ENCODE results near the gene PLA2G6.

PLA2G6 gene

DNA sequence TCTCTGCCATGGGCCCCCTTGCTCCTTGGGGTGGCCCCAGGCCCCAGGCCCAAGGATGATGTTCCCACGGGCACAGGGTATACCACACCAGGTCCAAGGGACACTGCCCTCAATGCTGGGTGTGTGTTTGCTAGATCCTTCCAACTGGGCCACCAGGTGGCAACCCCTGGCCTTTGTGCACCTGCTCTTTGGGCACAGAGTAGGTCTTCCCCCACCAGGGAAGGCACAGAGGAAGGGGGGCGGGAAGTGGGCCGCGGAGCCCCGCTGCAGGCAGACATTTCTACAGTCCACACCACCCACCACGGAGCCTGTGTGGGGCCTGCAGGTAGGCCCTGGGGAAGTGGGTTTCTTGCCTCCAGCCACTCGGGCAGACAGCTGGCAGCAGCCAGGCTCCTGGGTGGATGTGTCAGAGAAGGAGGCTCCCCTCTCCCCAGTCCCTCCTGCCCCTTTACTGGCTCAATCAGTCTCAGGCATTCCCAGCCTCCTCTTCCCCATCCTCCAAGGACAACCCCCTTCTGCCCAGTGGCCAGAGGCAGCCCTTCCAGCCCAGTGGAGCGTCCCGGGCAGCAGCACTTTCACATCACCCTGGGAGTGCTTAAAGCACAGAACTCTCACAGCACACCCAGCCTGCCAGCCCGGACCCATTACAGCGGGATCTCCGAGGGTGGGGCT lies 41.8 kb upstream of the PLA2G6 start:
- no peak for DNase-seq (ENCODE audit: low read depth)
- TF ChIP-seq, protein P1, sequence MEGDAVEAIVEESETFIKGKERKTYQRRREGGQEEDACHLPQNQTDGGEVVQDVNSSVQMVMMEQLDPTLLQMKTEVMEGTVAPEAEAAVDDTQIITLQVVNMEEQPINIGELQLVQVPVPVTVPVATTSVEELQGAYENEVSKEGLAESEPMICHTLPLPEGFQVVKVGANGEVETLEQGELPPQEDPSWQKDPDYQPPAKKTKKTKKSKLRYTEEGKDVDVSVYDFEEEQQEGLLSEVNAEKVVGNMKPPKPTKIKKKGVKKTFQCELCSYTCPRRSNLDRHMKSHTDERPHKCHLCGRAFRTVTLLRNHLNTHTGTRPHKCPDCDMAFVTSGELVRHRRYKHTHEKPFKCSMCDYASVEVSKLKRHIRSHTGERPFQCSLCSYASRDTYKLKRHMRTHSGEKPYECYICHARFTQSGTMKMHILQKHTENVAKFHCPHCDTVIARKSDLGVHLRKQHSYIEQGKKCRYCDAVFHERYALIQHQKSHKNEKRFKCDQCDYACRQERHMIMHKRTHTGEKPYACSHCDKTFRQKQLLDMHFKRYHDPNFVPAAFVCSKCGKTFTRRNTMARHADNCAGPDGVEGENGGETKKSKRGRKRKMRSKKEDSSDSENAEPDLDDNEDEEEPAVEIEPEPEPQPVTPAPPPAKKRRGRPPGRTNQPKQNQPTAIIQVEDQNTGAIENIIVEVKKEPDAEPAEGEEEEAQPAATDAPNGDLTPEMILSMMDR (IDR thresholded peaks at IDR 0.05; ENCODE audit: insufficient read depth, low read depth, low read length, missing control alignments) = no peak
- H3K4me3 ChIP-seq (ENCODE audit: low read length) = no peak overlapping the region

DNA sequence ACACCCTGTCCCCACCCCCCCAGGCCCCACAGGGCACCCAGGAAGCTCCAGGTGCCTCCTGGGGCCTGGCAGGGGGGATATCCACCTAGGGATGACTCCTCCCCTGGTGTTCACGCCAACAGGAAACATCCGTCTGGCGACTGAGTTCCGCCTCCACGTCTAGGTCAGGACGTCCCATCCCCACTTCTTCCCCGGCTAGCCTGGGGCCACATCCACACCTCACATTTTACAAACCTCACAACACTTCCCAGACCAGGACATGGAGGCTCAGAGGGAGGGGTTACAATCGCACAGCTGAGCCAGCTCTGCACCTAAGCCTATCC lies 41.1 kb upstream of the PLA2G6 start:
- no peak overlapping the region for H3K4me3 ChIP-seq (ENCODE audit: low read length)
- TF ChIP-seq, protein P1 (IDR thresholded peaks at IDR 0.05; ENCODE audit: insufficient read depth, low read depth, low read length, missing control alignments) = no peak
- peak; percentile 83 for DNase-seq (ENCODE audit: low read depth)

DNA sequence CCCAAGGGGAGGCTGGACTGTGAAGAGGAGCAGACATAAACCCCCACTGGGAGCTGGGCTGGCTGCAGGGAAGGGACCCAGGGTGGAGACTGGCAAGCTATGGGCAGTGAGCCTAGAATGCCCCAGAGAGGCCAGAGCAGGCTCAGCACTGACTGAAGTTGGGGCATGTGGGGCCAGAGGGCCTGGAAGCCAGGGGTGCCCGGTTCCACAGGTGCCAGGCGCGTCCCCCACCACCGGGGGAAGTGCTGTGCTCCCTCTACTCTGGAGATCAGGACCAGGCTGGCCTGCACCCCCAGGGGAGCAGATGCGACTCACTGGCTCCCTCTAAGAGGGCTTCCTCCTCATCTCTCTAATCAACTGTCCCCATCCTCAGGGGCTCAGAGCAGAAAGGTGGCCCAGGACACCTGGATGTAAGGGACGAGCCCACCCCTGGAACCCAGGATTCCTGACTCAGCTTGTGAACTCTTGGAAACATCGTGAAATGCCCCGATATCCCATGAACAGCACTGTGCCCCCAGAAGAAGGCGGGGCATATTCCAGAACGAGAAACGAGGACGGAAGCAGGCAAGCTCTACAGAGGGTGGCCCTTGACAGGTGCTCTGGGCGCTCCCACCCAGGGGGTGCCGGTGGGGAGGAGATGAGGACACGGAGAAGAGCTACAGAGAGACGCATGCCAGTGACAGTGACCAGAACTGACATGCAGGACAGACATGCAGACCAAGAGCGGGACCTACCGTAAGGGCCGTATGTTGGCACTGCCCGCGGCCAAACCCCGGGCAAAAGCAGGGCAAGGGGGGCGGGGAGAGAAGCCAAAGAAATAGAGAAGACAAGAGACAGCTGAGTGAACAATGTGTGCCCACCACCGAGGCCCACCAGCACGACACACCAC lies 40.5 kb upstream of the PLA2G6 start:
- DNase-seq (ENCODE audit: low read depth) = no peak
- TF ChIP-seq, protein P1 (IDR thresholded peaks at IDR 0.05; ENCODE audit: insufficient read depth, low read depth, low read length, missing control alignments) = no peak
- no peak overlapping the region for H3K4me3 ChIP-seq (ENCODE audit: low read length)

DNA sequence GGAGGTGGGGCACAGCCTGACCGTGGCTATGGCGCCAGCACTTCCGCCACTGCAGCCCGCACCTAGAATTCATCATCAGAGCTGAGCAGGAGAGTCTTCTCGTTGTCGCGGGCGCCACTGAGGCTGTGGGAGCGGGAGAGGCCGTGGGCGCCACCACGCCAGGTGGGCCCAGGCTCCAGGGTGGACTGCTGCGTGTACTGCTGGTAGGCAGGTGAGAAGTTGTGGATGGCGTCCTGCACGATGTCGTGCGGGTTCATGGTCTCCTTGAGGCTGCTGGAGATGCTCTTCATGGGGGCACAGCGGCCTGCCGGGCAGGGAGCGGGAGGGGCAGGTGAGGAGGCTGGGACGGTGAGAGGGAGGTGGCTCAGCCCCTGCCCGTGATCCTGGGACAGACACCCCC lies 39.8 kb upstream of the PLA2G6 start:
- H3K4me3 ChIP-seq (ENCODE audit: low read length) = no peak overlapping the region
- DNase-seq (ENCODE audit: low read depth) = no peak
- TF ChIP-seq, protein P1 (IDR thresholded peaks at IDR 0.05; ENCODE audit: insufficient read depth, low read depth, low read length, missing control alignments) = no peak

DNA sequence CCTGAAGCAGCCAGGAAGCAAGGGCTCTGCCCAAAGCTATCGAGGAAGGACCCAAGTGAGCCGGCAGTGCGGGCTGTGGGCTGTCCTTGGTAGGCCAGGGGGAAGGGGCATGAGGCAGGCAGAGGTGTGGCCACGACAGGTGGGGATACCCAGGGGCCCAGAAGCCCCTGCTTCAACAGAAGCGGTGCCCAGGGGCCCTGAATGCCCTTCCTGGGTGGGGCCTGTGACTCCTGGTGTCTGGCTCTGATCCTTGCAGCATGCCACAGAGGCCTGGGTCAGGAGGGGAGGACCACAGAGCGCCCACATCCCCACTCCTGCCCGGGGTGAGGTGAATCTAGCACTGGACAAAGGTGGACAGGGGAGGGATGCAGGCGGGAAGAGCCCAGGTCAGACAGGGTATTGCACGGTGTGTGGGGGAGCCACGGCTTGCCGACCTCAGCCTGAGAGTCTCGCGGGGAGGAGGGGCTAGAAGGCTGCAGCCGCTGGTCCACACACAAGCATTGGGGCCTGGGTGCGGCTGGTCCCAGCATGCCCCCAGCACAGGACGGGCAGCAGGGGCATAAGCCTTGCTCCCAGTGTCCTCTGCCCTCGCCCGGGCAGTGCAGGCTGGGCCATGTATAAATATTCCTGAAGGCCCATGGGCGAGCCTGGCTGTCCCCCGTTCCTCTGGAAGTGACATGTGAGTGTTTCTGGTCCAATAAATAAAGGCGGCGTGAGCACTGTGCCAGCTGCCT lies 39.2 kb upstream of the PLA2G6 start:
- H3K4me3 ChIP-seq (ENCODE audit: low read length) = no peak overlapping the region
- TF ChIP-seq, protein P1 (IDR thresholded peaks at IDR 0.05; ENCODE audit: insufficient read depth, low read depth, low read length, missing control alignments) = no peak
- no peak for DNase-seq (ENCODE audit: low read depth)

DNA sequence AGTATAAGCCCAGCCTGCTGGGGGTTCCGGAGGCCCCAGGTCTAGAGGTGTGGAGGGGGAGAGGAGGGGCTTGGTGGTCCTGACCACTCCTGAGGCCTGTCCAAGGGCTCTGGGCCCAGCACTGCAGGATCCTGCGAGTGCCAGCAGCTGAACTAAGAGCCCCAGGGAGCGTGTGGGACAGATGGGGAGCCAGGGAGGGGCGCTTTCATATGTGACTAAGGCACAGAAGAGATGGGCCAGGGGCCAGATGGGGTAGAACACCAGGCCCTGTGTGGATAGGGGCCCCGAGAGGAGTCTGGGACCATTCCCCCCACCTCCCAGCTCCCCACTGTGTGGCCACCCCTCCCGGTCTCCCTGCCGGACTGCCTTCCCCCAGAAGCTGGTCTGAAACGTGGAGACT lies 38.5 kb upstream of the PLA2G6 start:
- TF ChIP-seq, protein P1 (IDR thresholded peaks at IDR 0.05; ENCODE audit: insufficient read depth, low read depth, low read length, missing control alignments) = no peak
- no peak overlapping the region for H3K4me3 ChIP-seq (ENCODE audit: low read length)
- DNase-seq (ENCODE audit: low read depth) = no peak

Measured in epithelial cell of esophagus (primary cell).